ENCODE measurements around the gene NFU1.

DNA sequence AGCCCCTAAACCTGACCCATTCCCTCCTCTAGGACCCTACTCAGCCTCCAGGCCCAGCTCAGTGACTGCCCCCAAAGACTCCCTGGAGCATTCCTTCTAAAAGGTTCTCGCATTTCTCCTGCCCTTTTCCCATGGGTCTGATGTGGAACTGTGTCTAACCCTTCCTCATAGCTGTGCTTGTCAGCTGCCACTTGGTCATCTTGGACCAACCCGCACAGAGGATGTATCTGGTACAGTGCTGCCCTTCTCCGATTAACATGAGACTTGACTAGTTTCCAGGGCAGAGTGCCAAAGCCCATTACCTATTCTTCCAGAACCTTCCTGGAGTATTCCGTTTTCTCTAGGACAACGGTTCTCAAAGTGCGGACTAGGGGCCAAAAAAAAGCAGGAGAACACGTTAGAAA is 518 bp upstream of the NFU1 start:
- TF ChIP-seq TP53 (CRISPR knock-in tag; conservative IDR thresholded peaks at IDR 0.05) (no peak), JUNB (CRISPR knock-in tag; IDR thresholded peaks at IDR 0.05; ENCODE audit: borderline replicate concordance) (no peak), SP1 (IDR thresholded peaks at IDR 0.05) (no peak), SP1 (CRISPR knock-in tag; IDR thresholded peaks at IDR 0.05) (no peak), ZNF577 (CRISPR knock-in tag; IDR thresholded peaks at IDR 0.05; ENCODE audit: borderline replicate concordance, low read depth) (no peak), POLR2A (IDR thresholded peaks at IDR 0.05; ENCODE audit: insufficient read depth in 1 of 2, low read depth in 2 of 2, low read length in 2 of 2) (no peak), HIVEP1 (CRISPR knock-in tag; IDR thresholded peaks at IDR 0.05) (no peak), ELF4 (CRISPR knock-in tag; IDR thresholded peaks at IDR 0.05; ENCODE audit: borderline replicate concordance) (no peak), ZZZ3 (CRISPR knock-in tag; IDR thresholded peaks at IDR 0.05; ENCODE audit: borderline replicate concordance) (no peak), MYC (CRISPR knock-in tag; IDR thresholded peaks at IDR 0.05; ENCODE audit: borderline replicate concordance) (no peak), CBX5 (CRISPR knock-in tag; IDR thresholded peaks at IDR 0.05; ENCODE audit: borderline replicate concordance) (no peak)
- TF ChIP-seq, protein P1, sequence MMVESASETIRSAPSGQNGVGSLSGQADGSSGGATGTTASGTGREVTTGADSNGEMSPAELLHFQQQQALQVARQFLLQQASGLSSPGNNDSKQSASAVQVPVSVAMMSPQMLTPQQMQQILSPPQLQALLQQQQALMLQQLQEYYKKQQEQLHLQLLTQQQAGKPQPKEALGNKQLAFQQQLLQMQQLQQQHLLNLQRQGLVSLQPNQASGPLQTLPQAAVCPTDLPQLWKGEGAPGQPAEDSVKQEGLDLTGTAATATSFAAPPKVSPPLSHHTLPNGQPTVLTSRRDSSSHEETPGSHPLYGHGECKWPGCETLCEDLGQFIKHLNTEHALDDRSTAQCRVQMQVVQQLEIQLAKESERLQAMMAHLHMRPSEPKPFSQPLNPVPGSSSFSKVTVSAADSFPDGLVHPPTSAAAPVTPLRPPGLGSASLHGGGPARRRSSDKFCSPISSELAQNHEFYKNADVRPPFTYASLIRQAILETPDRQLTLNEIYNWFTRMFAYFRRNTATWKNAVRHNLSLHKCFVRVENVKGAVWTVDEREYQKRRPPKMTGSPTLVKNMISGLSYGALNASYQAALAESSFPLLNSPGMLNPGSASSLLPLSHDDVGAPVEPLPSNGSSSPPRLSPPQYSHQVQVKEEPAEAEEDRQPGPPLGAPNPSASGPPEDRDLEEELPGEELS (CRISPR knock-in tag; IDR thresholded peaks at IDR 0.05), result no peak
- TF ChIP-seq, protein P2, sequence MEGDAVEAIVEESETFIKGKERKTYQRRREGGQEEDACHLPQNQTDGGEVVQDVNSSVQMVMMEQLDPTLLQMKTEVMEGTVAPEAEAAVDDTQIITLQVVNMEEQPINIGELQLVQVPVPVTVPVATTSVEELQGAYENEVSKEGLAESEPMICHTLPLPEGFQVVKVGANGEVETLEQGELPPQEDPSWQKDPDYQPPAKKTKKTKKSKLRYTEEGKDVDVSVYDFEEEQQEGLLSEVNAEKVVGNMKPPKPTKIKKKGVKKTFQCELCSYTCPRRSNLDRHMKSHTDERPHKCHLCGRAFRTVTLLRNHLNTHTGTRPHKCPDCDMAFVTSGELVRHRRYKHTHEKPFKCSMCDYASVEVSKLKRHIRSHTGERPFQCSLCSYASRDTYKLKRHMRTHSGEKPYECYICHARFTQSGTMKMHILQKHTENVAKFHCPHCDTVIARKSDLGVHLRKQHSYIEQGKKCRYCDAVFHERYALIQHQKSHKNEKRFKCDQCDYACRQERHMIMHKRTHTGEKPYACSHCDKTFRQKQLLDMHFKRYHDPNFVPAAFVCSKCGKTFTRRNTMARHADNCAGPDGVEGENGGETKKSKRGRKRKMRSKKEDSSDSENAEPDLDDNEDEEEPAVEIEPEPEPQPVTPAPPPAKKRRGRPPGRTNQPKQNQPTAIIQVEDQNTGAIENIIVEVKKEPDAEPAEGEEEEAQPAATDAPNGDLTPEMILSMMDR (CRISPR knock-in tag; IDR thresholded peaks at IDR 0.05), result no peak
- TF ChIP-seq, protein P3, sequence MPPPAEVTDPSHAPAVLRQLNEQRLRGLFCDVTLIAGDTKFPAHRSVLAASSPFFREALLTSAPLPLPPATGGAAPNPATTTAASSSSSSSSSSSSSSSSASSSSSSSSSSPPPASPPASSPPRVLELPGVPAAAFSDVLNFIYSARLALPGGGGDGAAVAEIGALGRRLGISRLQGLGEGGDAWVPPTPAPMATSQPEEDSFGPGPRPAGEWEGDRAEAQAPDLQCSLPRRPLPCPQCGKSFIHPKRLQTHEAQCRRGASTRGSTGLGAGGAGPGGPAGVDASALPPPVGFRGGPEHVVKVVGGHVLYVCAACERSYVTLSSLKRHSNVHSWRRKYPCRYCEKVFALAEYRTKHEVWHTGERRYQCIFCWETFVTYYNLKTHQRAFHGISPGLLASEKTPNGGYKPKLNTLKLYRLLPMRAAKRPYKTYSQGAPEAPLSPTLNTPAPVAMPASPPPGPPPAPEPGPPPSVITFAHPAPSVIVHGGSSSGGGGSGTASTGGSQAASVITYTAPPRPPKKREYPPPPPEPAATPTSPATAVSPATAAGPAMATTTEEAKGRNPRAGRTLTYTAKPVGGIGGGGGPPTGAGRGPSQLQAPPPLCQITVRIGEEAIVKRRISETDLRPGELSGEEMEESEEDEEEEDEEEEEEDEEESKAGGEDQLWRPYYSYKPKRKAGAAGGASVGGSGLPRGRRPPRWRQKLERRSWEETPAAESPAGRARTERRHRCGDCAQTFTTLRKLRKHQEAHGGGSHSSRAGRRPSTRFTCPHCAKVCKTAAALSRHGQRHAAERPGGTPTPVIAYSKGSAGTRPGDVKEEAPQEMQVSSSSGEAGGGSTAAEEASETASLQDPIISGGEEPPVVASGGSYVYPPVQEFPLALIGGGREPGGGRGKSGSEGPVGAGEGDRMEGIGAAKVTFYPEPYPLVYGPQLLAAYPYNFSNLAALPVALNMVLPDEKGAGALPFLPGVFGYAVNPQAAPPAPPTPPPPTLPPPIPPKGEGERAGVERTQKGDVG (CRISPR knock-in tag; IDR thresholded peaks at IDR 0.05; ENCODE audit: borderline replicate concordance), result no peak

All from HepG2 (cell line).